Measurements from ENCODE around the gene UBL4B.
A peak's percentile ranks its signal among the peaks of the same experiment; 100 is the strongest.

Gene UBL4B

DNA sequence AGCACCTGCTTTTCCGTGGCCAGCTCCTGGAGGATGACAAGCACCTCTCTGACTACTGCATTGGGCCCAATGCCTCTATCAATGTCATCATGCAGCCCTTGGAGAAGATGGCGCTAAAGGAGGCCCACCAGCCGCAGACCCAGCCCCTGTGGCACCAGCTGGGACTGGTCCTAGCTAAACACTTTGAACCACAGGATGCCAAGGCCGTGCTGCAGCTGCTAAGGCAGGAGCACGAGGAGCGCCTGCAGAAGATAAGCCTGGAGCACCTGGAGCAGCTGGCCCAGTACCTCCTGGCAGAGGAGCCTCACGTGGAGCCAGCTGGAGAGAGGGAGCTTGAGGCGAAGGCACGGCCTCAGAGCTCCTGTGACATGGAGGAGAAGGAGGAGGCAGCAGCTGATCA lies 413 bp downstream of the UBL4B start:
- DNase-seq (ENCODE audit: low read depth in 2 of 3, low spot score in 2 of 3), result no peak

DNA sequence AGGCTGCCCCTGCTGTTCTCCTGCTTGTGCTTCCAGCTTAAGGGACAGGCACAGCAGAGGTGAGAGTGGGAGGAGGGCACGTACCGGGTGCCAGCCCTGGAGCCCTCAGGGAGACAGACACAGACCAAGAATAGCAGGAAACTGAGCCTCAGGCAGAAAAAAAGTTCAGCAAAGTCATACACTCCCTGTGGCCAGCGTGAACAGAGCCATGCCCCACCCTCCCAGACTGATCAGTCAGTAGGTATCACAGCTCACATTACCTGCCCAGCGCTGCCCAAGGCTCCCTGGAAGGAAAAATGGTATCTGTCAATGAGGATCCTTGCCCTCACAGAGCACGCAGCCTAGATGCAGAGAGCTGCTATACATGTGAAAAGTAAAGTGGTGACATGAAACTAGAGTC lies 1.3 kb downstream of the UBL4B start:
- DNase-seq (ENCODE audit: low read depth in 2 of 3, low spot score in 2 of 3), result no peak

DNA sequence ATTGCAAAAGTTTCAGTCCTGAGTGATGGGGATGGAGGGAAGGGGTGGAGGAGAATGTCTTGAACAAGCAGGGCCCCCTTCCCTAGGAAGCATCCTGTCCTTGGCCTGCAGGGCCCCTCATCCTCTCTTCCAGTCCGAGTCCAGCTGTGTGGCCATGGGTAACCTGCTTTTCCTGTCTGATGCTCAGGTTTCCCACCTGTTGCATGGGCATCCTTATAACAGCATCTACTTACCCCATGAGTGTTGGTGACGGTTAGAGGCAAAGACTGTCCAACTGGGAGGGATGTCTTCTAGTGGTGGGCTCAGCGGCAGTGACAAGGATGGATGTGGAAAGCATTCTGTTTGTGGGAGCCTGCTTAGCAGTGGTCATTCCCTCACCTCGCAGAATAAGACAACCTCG lies 1.9 kb downstream of the UBL4B start:
- no peak for DNase-seq (ENCODE audit: low read depth in 2 of 3, low spot score in 2 of 3)

DNA sequence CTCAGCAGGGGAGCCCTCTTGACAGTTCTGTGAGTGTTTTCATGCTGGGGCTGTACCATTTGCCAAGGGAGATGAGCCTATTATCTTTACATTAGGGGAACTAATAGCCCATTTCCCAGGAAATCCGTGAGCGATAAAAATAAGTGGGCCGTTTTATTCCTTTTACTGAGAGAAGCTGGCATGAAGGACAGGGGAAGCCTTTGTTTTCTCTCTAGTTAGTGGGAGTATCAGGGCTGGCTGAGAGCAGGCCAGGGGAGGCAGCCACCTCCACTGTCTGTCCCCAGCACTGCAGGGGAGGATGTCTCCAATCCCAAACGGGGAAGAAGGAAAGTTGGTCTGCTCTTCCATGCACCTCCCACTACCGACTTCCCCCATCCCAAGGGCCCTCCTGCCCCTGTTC lies 2.5 kb downstream of the UBL4B start:
- no peak for DNase-seq (ENCODE audit: low read depth in 2 of 3, low spot score in 2 of 3)

DNA sequence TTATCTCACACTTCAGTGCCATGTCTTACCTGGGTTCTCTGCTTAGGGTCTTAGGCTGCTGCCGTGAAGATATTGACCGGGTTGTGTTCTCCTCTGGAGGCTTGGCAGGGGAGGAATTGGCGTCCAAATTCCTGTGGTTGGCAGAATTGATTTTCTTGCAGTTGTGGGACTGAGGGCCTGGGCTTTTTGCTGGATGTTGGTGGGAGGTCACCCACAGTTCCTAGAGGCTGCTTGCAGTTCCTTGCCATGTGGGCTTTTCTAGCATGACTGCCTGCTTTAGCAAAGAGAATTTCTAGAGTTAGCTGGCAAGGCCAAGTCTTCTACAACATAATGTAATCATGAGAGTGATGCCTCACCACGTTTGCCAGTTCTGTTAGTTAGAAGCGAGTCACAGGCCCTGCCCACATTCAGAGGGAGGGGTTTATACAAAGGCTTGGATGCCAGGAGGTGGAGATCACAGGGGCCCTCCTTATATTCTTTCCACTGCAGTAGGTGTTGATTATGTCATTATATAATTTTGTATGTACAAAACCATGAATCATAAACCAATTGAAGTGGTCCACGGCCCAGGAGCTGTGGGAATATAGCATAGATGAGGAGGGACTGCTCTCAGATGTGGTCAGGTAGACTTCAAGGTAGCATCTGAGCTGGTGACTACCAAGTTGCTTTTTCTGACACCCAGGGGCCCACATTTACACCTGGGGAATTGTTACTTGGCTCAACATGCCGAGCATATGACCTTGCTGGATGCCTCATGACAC lies 6.6 kb downstream of the UBL4B start:
- DNase-seq (ENCODE audit: low read depth in 2 of 3, low spot score in 2 of 3), result no peak

DNA sequence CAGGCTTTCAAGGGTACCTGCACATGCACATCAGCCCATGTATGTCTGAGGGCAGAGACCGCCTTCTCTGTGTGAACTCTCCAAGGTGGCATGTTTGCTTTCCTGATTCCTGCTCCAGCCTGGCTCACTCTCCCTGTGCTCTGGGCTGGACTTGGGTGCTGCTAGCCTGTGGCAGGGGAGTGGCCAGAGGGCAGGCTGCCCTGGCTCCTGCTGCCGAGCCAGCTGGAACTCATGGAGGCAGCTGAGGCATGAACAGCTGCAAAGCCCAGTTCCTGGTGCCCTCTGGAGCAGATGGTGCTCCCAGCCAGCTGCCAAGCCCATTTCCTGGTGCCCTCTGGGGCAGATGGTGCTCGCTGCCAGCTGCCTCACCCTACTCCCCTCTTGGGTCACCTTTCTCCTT lies 7.6 kb downstream of the UBL4B start:
- no peak for DNase-seq (ENCODE audit: low read depth in 2 of 3, low spot score in 2 of 3)

DNA sequence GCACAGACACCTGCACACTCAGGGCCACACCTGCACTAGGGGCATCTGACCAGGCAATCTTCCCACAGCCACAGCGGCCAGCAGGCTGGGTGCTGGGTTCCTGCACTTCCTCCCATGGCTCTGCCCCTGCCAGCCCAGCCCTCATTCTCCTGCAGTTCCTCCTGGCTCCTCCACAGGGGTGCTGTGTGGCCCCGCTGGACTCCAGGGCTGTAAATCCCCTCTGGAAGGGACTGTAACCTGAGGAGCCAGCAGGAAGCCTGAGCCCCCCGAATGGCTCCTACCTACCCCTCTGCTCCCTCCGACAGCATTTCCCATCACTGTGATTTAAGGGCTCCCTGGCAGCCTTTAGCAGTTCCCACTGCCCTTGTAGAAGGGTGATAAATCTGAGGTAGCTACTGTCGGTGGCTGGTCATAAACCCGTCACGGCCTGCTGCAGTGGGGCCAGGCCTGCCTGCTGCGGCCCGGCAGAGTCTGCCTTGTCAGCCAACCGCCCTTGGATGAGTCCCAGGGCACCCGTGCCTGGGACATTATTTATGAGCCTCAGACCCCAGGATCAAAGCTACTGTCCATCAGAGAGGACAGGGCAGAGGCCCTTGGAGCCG lies 8.8 kb downstream of the UBL4B start:
- DNase-seq (ENCODE audit: low read depth in 2 of 3, low spot score in 2 of 3), result no peak

DNA sequence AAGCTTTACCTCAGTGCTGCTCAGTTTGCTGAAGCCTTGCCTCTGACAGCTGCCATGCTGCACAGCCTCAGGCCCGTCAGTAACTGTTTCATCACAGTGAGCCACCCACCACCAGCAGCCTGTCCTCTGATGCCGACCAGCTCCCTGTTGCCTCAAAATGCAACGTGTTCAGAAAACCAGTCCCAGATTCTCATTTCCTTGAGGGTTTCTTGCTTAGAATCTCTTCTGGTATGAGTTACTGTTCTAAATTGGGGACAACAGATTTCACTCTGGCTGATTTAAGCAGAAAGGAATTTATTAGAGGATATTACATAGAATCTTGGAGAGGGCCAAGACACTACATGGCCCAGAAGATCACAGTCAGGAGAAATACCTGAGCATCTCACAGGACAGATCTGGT lies 11.0 kb downstream of the UBL4B start:
- no peak for DNase-seq (ENCODE audit: low read depth in 2 of 3, low spot score in 2 of 3)

DNA sequence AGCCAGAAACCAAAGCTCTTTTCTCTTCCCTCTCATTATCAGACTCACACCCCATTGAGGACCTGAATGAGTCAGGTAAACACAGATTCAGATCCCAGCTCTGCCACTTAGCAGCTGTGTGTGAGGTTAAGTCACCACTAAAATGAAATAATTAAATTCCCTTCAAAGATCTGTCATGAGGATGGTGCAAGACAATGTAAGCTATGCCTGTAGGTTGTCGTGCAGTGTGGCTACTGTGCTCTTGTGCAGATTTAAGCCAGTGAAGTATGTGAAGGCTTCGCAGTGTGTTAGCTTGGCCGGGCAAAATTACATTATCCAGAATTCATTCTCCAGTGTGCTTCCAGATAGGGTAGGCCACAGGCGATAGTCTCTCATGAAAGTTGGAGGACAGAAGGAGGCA lies 13.6 kb downstream of the UBL4B start:
- no peak for DNase-seq (ENCODE audit: low read depth in 2 of 3, low spot score in 2 of 3)

DNA sequence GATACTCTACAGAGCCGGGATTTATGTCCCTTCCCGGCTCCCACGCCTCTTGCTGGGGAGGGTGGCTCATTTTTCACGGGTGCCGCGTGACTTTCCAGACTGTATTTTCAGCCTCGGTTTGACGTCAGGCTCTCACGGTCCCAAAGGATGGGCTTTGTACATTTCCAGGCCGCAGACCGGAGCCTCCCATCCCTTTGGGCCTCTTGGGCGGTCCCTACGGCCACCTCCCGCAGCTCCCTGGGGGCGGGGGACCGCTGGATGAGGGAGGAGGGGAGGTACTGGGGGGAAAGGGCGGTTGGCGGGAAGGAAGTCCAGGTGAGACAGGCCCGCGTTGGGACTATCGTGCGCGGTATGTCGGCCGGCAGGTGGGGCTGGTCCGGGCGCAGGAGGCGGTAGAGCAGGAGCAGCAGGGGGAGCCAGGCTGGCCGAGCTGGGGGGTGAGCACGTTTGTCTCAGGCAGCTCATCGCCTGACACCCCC lies 17.9 kb downstream of the UBL4B start:
- DNase-seq (ENCODE audit: low read depth in 2 of 3, low spot score in 2 of 3), result no peak

DNA sequence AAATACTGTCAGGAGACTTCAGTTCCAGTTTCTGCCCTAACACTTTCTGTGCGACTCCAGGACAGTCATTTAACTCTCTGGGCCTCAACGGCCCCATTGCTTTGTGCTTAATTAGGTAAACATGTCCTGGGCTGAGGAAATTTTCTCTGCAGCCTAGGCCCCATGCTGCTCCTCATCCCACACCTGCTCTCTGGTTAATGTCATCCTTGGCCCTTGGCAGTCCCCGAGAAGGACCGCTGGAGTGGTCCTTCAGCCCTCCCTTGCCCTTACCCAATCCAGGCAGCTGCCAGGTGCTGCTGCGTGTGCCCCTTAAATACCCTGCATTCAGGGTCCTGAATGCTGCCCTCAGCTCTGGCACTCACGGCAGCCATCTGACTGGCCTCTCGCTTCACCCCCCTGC lies 18.7 kb downstream of the UBL4B start:
- no peak for DNase-seq (ENCODE audit: low read depth in 2 of 3, low spot score in 2 of 3)

DNA sequence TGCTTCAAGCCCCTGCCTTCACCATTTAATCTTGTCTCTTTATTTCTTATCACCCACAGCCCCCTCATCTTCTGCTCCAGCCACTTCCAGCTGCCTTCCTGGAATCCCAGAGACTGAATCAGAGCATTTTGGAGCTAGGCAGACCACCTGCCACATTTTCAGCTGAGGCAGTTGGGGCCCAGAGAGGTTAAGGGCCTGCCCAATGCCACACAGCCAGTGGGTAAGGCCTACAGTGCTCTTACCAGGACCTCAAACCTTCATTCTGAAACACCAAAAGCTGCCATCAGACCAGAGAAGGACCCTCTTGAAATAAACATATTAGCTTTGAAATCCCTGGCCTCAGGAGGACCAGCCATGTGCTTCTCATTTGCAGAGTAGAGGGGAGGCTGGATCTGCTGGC lies 20.4 kb downstream of the UBL4B start:
- DNase-seq (ENCODE audit: low read depth in 2 of 3, low spot score in 2 of 3), result no peak

DNA sequence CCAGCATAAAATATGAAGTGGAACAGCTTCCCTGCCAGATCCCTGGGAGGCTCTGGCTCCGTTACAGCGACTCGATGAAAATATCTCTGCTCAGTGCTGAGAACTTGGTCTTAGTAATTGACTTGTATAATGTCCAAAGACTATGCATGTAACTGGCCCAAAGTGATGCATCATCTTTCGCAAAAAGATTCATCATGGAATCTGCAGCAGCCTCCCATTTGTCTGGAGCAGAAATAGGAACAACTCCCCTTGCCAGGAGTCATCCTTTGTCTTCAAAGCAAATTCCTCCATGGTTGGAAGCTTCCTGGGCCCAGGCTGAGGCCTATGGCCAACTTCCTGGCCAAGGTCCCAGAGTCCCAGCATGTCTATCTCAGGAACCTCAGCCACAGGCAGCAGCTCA lies 21.2 kb downstream of the UBL4B start:
- no peak for DNase-seq (ENCODE audit: low read depth in 2 of 3, low spot score in 2 of 3)

DNA sequence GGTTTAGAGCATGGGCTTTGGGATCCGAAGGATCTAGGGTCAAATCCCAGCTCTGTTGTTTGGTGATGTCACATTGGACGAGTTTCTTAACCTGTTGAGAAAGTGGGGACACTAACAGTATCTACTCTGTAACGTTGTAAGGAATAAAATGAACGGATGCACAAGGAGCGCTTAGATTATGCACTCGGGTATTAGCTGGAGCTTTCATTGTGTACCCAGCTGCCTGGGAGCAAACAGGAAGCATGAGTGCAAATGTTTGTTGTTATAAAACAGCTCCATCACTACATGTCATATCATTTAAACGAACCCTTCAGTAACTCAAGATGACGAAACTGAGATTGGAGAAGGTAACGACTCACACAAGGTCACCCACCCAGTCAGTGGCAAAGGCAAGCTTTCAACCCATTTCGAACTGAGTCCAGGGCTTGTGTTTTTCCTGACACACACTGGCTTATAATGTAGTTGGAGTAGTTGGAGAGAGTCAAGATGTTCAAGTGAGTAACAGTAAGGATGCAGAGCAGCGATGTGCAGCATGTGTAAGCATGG lies 21.9 kb downstream of the UBL4B start:
- DNase-seq (ENCODE audit: low read depth in 2 of 3, low spot score in 2 of 3), result no peak

DNA sequence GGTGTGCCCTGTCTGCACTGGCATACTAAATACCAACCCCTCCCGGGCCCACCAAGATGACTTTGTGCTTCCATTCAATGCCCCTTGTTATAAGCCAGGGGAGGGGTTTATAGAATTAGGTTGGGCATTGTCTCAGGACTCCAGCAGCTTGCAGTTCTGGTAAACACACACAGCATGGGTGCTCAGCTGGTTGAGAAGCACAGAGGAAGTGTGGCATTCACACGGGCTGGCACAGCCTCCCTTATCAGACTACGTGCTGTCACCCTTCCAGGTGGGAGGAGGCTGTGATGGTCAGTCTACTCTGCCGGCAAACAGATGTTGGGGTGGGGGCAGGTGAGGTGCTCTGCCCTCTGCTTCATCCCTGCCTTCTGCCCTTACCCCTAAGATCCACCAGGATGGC lies 23.0 kb downstream of the UBL4B start:
- DNase-seq (ENCODE audit: low read depth in 2 of 3, low spot score in 2 of 3), result no peak

DNA sequence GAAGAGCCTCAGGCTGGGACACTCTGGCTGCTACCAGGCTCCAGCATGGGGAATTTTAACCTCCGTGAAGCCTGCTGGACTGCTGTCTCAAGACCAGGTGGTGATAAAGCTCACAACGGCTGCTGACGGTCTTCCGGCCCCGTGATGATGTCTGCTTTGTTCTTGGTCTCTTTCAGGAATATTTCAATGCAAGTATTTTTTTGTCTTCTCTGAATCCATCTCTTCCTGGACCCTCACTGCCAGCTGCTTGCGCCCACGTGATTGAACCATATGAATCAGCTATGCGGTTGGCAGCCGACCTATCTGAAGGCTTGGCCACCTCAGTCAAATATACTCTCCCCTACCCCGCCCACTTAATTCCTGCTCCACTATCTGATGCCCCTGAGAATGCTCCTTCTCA lies 23.4 kb downstream of the UBL4B start:
- DNase-seq (ENCODE audit: low read depth in 2 of 3, low spot score in 2 of 3), result no peak

DNA sequence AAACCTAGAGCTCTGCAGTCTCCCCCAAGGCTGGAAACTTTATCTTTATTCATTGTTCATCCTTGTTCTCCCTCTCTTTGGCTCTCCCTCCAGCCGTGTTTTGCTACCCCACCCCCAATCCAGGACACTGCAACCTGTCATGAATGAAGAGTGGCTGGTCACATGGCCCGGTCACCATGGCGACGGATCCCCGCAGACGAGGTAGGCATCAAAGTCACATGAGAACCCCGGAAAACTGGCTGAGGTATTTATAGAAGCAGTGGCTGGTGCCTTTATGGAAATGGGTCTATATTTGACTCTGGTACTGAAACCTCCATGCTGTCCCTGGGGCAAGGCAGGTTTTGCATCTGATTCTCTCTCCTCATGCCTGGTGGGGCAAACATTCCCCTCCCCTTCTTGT lies 24.7 kb downstream of the UBL4B start:
- no peak for DNase-seq (ENCODE audit: low read depth in 2 of 3, low spot score in 2 of 3)

DNA sequence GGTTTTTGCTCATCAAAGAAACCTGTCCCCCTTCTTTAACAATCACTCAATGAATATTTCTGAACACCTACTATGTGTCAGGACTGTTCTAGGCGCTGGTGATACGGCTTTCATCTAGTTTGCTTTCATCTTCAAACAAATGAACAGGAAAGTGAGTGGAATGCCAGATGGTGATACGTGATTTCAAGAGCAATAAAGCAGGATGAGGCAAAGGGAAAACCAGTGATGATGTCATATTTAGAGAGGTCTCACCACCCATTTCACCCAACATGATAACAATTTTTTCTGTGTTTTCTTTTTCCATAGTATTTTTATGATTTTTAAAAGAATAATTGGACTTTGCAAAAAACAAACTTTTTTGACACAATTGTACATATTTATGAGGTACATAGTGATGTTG lies 26.7 kb downstream of the UBL4B start:
- DNase-seq (ENCODE audit: low read depth in 2 of 3, low spot score in 2 of 3), result no peak

DNA sequence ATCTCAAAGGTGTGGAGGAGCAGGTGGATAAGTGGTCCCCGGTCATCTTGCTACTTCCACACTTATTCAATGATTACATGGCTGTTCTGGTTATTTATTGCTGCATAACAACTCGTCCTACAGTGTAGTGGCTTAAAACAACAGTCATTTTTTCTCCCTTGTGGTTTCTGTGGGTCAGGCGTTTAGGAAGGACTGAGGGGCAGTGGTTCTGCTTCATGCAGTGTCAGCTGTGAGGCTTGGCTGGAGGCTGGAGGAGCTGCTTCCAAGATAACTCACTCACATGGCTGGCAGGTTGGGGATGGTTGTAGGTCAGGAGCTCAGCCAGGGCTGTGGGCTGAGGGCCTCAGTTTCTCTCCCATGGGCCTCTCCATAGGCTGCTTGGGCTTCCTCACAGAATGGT lies 32.1 kb downstream of the UBL4B start:
- no peak for DNase-seq (ENCODE audit: low read depth in 2 of 3, low spot score in 2 of 3)

DNA sequence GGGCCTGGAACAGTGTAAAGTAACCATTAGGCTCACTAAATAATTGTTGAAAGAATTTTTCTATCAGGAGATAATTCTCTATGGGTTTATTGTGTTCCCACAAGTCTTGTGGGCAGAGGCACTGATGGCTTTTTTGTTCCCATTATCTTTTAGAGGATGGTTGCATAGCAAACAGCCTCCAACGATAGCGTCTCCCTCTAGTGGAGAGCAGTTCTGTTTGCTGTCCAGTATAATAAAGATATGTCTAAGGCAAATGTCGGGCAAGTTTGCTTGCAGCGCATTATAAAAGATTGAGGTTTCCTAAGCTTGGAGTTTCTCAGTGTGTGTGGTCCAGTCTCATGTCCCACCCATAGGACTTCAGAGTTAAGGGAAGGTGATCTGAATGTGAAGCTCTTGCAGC lies 36.7 kb downstream of the UBL4B start:
- no peak for DNase-seq (ENCODE audit: low read depth in 2 of 3, low spot score in 2 of 3)

DNA sequence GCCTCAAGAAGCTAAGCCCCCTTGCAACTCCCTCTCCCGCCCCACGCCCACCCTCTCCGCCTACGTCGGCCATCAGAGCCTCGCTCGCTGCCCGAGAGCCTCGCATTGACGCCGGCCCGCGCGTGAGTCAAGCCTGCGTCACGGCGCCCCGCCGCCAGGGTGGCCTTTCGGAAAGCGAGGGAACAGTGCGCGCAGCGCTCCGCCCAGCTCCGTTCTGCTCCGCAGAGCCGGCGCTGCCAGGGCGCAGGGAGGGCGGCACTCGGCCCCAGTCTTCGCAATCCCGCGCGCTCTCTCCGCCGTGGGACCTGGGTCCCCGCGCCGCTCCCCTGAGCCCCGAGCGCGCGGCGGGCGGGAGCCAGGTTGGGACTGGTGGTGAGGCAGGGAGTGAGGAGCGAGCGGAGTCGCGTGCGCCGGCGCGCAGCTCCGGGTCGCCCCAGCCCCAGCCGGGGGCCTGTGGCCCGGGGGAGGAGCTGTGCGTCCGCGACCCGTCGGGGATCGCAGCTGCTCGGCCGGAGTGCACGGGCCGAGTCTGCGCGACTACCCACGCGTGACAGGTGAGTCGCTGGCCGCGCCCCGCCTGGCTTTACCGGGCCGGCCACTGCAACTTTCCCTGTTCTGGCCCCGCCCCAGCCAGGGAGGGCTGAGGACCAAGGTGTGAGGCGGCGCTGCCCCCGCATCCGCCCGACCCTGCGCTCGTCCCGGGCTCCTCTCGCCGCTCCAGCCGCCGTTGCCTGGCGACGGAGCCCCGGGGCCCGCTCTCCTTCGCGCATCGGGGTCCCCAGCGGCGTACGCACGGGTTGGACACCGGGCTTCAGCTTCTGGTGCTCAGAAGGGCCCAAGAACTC lies 38.3 kb downstream of the UBL4B start, which contains the start of gene SLC6A17:
SLC6A17 (plus strand) TSS at position 165 of the 845 bp plus-strand sequence. CDS start 16,436 bp downstream, outside the sequence.
- peak; percentile 30 to 41 (median 37) for DNase-seq (ENCODE audit: low read depth in 2 of 3, low spot score in 2 of 3)

All from activated CD8-positive, alpha-beta memory T cell treated with anti-CD3 and anti-CD28 coated beads for 48 hours (primary cell).